ENCODE measurements around the gene ZNF600. TPM values are rescaled to one million over a fixed set of nuclear protein-coding genes. Genes with fewer than 3 reads are reported as not detected.

Gene ZNF600
- total and polyA plus RNA-seq, 2 of the 8 experiments (the other 6 are each of a cell fraction or from before 2014, with no cell fraction given): 2.1 to 8.0 TPM

DNA sequence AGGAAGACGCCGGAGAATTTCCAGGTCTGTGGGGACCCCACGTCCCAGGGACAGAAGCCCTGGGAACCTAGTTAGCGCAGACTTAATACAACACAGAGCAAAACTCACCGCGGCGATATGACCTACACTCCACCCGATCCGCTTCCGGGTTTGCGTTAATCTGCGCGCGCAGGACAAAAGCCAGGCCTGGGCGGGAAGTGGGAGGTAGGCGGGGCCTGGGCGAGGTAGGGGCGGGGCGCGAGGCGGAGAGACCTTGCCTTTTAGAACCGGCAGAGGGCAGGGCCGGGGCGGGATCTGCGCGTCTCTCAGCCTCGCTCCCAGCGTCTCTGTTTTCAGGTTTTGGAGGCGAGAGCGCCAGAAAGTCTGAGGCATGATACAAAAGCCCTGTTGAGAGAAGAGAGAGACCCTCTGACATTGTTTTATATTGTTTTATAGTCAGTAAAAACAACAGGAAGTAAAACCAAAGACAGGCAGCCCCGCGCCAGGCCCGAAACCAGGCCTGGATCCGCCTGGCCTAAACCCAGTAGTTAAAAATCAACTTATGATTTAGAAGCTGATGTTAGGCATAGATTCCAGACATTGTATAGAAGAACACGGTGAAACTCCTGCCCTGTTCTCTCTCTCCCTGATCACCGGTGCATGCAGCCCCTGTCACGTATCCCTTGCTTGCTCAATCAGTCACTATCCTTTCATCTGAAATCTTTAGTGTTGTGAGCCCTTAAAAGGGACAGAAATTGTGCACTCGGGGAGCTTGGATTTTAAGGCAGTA, 51.5 kb downstream of the ZNF600 start, which contains the start of gene ZNF611 (continued):
- TF ChIP-seq, protein P1, sequence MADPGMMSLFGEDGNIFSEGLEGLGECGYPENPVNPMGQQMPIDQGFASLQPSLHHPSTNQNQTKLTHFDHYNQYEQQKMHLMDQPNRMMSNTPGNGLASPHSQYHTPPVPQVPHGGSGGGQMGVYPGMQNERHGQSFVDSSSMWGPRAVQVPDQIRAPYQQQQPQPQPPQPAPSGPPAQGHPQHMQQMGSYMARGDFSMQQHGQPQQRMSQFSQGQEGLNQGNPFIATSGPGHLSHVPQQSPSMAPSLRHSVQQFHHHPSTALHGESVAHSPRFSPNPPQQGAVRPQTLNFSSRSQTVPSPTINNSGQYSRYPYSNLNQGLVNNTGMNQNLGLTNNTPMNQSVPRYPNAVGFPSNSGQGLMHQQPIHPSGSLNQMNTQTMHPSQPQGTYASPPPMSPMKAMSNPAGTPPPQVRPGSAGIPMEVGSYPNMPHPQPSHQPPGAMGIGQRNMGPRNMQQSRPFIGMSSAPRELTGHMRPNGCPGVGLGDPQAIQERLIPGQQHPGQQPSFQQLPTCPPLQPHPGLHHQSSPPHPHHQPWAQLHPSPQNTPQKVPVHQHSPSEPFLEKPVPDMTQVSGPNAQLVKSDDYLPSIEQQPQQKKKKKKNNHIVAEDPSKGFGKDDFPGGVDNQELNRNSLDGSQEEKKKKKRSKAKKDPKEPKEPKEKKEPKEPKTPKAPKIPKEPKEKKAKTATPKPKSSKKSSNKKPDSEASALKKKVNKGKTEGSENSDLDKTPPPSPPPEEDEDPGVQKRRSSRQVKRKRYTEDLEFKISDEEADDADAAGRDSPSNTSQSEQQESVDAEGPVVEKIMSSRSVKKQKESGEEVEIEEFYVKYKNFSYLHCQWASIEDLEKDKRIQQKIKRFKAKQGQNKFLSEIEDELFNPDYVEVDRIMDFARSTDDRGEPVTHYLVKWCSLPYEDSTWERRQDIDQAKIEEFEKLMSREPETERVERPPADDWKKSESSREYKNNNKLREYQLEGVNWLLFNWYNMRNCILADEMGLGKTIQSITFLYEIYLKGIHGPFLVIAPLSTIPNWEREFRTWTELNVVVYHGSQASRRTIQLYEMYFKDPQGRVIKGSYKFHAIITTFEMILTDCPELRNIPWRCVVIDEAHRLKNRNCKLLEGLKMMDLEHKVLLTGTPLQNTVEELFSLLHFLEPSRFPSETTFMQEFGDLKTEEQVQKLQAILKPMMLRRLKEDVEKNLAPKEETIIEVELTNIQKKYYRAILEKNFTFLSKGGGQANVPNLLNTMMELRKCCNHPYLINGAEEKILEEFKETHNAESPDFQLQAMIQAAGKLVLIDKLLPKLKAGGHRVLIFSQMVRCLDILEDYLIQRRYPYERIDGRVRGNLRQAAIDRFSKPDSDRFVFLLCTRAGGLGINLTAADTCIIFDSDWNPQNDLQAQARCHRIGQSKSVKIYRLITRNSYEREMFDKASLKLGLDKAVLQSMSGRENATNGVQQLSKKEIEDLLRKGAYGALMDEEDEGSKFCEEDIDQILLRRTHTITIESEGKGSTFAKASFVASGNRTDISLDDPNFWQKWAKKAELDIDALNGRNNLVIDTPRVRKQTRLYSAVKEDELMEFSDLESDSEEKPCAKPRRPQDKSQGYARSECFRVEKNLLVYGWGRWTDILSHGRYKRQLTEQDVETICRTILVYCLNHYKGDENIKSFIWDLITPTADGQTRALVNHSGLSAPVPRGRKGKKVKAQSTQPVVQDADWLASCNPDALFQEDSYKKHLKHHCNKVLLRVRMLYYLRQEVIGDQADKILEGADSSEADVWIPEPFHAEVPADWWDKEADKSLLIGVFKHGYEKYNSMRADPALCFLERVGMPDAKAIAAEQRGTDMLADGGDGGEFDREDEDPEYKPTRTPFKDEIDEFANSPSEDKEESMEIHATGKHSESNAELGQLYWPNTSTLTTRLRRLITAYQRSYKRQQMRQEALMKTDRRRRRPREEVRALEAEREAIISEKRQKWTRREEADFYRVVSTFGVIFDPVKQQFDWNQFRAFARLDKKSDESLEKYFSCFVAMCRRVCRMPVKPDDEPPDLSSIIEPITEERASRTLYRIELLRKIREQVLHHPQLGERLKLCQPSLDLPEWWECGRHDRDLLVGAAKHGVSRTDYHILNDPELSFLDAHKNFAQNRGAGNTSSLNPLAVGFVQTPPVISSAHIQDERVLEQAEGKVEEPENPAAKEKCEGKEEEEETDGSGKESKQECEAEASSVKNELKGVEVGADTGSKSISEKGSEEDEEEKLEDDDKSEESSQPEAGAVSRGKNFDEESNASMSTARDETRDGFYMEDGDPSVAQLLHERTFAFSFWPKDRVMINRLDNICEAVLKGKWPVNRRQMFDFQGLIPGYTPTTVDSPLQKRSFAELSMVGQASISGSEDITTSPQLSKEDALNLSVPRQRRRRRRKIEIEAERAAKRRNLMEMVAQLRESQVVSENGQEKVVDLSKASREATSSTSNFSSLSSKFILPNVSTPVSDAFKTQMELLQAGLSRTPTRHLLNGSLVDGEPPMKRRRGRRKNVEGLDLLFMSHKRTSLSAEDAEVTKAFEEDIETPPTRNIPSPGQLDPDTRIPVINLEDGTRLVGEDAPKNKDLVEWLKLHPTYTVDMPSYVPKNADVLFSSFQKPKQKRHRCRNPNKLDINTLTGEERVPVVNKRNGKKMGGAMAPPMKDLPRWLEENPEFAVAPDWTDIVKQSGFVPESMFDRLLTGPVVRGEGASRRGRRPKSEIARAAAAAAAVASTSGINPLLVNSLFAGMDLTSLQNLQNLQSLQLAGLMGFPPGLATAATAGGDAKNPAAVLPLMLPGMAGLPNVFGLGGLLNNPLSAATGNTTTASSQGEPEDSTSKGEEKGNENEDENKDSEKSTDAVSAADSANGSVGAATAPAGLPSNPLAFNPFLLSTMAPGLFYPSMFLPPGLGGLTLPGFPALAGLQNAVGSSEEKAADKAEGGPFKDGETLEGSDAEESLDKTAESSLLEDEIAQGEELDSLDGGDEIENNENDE (IDR thresholded peaks at IDR 0.05; ENCODE audit: insufficient replicate concordance, low read length): no peak
- TF ChIP-seq CBX5 (IDR thresholded peaks at IDR 0.05; ENCODE audit: low read depth, low read length) (no peak), RBBP5 (IDR thresholded peaks at IDR 0.05; ENCODE audit: borderline replicate concordance, low read depth, low read length) (peak; percentile 52; the same call in 1 of the 2 replicates), SP1 (IDR thresholded peaks at IDR 0.05; ENCODE audit: low read depth, low read length) (peak; percentile 30; the same call in 1 of the 2 replicates), BCL11A (IDR thresholded peaks at IDR 0.05; ENCODE audit: low read depth in 2 of 2, low read length in 2 of 2) (no peak), CEBPB (IDR thresholded peaks at IDR 0.05; ENCODE audit: low read depth, low read length) (no peak), EGR1 (IDR thresholded peaks at IDR 0.05; ENCODE audit: borderline replicate concordance, low read depth, low read length) (no peak), POLR2AphosphoS5 (IDR thresholded peaks at IDR 0.05; ENCODE audit: low read depth, low read length) (peak; percentile 66; the same call in 1 of the 2 replicates), TAF1 (IDR thresholded peaks at IDR 0.05; ENCODE audit: low read depth, low read length) (peak; percentile 74)

All from H1 (cell line).